ENCODE measurements around the gene PAWR.

Gene PAWR

DNA sequence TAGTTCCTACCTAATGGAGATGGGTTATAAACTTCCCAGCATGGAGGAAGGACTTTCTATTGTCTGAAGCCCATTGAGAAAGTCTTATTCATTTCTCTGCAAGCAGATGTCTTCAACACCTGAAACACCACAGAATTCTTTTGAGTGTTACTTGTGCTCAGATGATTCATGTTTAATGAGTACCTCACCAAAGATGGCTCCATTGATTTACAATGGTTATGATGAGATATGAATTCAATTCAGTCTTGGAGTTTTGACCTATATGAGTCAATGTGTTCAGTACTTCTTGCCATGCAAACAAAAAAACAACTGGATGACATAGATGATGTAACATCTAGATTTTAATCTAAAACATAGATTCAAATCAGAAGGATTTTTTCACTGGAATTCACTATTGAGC, 15.4 kb upstream of the PAWR start:
- no peaks in the 10 kb centered on the region for H3K9me3 ChIP-seq (ENCODE audit: control insufficient read depth in 1 of 2, low read length in 2 of 2)

DNA sequence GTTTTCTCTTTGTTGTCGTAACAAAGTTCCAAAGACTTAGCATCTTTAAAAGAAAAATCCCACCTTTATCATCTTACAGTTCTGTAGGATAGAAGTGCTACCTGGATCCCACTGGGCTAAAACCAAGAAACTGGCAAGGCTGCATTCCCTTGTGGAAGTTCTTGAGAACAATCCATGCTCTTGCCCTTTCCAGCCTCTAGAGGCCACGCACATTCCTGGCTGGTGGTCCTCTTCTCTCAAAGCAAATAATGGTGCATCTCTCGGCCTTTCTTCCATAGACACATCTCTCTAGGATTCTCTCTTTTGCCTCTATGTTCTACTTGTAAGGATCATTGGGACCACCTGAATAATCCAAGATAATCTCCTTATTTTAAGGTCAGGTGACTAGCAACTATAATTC, 8.2 kb upstream of the PAWR start:
- Histone ChIP-seq H3K9ac (ENCODE audit: low read depth in 1 of 2, low read length in 2 of 2) (no peak overlapping the region), H3K4me1 (ENCODE audit: control insufficient read depth in 1 of 2, insufficient read depth in 2 of 2, low read length in 2 of 2) (no peaks in the 10 kb centered on the region), H3K36me3 (ENCODE audit: control insufficient read depth in 1 of 2, insufficient read depth in 2 of 2, low read length in 2 of 2) (no peaks in the 10 kb centered on the region), H3K9me3 (ENCODE audit: control insufficient read depth in 1 of 2, low read length in 2 of 2) (no peaks in the 10 kb centered on the region), H3K27ac (ENCODE audit: low read depth, low read length) (no peak overlapping the region), H3K27me3 (ENCODE audit: control insufficient read depth in 1 of 2, insufficient read depth in 2 of 2, low read length in 2 of 2) (no peaks in the 10 kb centered on the region), H3K4me3 (ENCODE audit: low read depth in 1 of 2, low read length in 2 of 2) (no peak overlapping the region)

More for the DNA sequence above, 15.4 kb upstream of the PAWR start:
- H3K4me3 ChIP-seq (ENCODE audit: low read depth in 1 of 2, low read length in 2 of 2), result no peak overlapping the region
- H3K4me1 ChIP-seq (ENCODE audit: control insufficient read depth in 1 of 2, insufficient read depth in 2 of 2, low read length in 2 of 2), result no peaks in the 10 kb centered on the region
- H3K9ac ChIP-seq (ENCODE audit: low read depth in 1 of 2, low read length in 2 of 2), result no peak overlapping the region
- H3K27ac ChIP-seq (ENCODE audit: low read depth, low read length), result no peak overlapping the region
- H3K27me3 ChIP-seq (ENCODE audit: control insufficient read depth in 1 of 2, insufficient read depth in 2 of 2, low read length in 2 of 2), result no peaks in the 10 kb centered on the region
- no peaks in the 10 kb centered on the region for H3K36me3 ChIP-seq (ENCODE audit: control insufficient read depth in 1 of 2, insufficient read depth in 2 of 2, low read length in 2 of 2)

DNA sequence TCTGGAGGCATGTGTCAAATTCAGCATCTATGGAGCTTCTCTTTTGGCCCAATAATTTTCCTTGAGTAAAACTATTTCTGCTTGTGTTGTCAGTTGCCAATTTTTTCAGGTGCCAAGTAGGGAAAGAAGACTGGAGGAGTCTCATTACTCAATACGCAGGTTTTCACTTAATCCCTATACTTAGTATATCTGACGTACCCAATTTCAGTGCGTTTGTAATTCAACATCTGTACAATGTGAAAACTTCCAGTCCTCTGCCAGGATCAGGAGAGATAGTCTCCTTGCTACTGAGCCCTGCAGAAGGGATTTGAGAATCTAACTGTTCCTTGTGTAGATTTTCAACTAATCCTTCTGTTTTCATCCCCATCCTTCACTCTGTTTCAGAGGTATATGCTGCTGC, 5.7 kb upstream of the PAWR start:
- no peaks in the 10 kb centered on the region for H3K36me3 ChIP-seq (ENCODE audit: control insufficient read depth in 1 of 2, insufficient read depth in 2 of 2, low read length in 2 of 2)
- H3K27ac ChIP-seq (ENCODE audit: low read depth, low read length), result no peak overlapping the region
- peaks cover 0 to 4% of the 10 kb centered on the region in 2 donors for H3K27me3 ChIP-seq (ENCODE audit: control insufficient read depth in 1 of 2, insufficient read depth in 2 of 2, low read length in 2 of 2)
- H3K9me3 ChIP-seq (ENCODE audit: control insufficient read depth in 1 of 2, low read length in 2 of 2), result no peaks in the 10 kb centered on the region
- H3K4me1 ChIP-seq (ENCODE audit: control insufficient read depth in 1 of 2, insufficient read depth in 2 of 2, low read length in 2 of 2), result peaks cover 0 to 7% of the 10 kb centered on the region in 2 donors
- H3K9ac ChIP-seq (ENCODE audit: low read depth in 1 of 2, low read length in 2 of 2), result no peak overlapping the region
- H3K4me3 ChIP-seq (ENCODE audit: low read depth in 1 of 2, low read length in 2 of 2), result no peak overlapping the region

DNA sequence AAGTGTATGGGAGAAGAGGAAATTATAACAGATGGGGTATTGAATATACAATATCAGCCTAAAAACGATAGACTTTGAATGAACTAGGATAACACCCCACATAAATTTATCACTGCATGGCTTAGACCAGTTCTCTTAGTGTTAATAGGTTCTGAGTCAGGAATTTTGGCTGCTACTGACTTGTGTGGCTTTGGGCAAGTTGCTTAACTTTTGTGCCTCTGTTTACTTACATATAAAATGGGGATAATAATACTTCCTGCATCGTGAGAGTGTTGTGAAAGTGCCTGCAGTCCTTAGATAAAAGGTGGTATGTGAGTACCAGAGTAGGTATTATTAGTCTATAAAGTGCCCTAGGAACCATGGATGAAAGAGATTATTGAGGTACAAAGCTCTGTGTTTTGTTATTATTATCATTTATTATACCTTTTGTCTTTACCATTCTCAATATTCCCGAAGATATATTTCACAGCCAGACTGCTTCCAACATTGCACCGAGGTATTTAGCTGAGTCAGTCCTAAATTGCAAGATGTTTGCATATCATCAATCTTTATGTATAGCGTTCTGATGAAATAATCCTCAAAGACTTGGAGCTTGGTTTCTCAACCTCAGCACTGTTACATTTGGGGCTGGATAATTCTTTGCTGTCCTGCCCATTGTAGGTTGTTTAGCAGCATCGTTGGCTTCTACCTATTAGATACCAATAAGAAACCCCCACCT, 2.3 kb upstream of the PAWR start:
- peak overlapping the region; percentile 29 to 65 for H3K4me3 ChIP-seq (ENCODE audit: low read depth in 1 of 2, low read length in 2 of 2)
- H3K4me1 ChIP-seq (ENCODE audit: control insufficient read depth in 1 of 2, insufficient read depth in 2 of 2, low read length in 2 of 2), result peaks cover 0 to 7% of the 10 kb centered on the region in 2 donors
- no peaks in the 10 kb centered on the region for H3K36me3 ChIP-seq (ENCODE audit: control insufficient read depth in 1 of 2, insufficient read depth in 2 of 2, low read length in 2 of 2)
- H3K27me3 ChIP-seq (ENCODE audit: control insufficient read depth in 1 of 2, insufficient read depth in 2 of 2, low read length in 2 of 2), result peaks cover 0 to 7% of the 10 kb centered on the region in 2 donors
- no peak overlapping the region for H3K27ac ChIP-seq (ENCODE audit: low read depth, low read length)
- peak overlapping the region in 1 of 2 donors; percentile 57 for H3K9ac ChIP-seq (ENCODE audit: low read depth in 1 of 2, low read length in 2 of 2)
- no peaks in the 10 kb centered on the region for H3K9me3 ChIP-seq (ENCODE audit: control insufficient read depth in 1 of 2, low read length in 2 of 2)

DNA sequence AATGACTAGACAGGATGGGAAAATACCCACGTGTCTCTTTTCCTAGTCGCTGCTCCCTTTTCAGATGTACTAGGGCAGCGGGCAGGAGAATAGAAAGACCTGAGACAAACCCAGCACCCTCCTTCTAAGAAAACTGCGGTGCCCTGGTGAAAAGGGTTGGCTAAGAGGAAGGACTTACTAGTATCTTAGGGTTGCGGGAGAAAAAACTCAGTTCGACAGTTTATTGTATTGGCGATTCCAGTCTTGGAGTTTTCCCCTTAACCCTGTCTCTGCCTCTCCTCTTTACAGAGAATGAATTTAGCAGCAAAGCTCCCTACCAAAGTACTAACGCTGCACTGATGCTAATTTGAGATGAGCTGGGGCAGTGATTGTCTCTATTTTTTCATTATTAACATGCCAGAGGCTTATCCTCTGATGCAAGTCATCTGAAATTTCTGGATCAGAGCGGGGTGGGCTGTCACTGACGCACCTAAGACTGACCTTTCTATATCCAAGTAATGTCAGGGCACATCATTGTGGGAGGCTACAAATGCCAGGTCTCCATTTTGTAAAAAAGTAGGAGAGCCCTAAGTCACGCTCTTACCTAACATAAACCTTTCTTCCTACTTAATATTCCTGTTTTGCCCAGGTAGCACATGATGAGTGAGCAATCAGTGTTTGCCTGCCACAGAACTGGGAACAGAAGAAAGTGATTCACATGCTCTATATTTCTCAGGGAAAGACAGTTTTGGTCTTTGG, 916 bp upstream of the PAWR start:
- Histone ChIP-seq H3K9ac (ENCODE audit: low read depth in 1 of 2, low read length in 2 of 2) (peak overlapping the region; percentile 57 to 58), H3K9me3 (ENCODE audit: control insufficient read depth in 1 of 2, low read length in 2 of 2) (no peaks in the 10 kb centered on the region), H3K4me3 (ENCODE audit: low read depth in 1 of 2, low read length in 2 of 2) (peak overlapping the region; percentile 65 to 68), H3K4me1 (ENCODE audit: control insufficient read depth in 1 of 2, insufficient read depth in 2 of 2, low read length in 2 of 2) (peaks cover 2 to 9% of the 10 kb centered on the region in 2 donors), H3K36me3 (ENCODE audit: control insufficient read depth in 1 of 2, insufficient read depth in 2 of 2, low read length in 2 of 2) (no peaks in the 10 kb centered on the region), H3K27ac (ENCODE audit: low read depth, low read length) (peak overlapping the region; percentile 49), H3K27me3 (ENCODE audit: control insufficient read depth in 1 of 2, insufficient read depth in 2 of 2, low read length in 2 of 2) (peaks cover 0 to 7% of the 10 kb centered on the region in 2 donors)

DNA sequence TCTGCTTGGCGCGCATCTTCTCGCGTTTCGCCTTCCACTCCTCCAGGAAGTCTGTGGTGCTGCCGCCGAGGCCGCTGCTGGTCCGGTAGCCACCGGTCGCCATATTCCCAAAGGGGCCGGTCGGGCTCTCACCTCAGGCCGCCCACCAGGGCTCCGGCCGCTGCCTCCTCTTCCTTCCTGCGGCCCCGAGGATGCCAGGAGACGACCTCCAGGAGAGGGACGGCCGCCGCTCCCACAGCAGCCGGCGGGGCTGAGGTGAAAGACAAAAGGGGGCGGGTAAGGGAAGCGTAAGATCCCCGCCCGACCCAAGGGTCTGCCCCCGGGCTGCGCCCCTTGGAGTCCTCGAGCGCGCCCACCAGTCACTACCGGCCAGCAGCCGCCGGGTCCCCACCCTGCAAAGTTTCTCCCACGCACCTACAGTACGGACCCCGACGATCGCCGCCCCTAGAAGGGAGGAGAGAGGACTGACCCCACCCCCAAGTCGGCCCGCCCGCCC, 574 bp downstream of the PAWR start:
- Histone ChIP-seq H3K4me3 (ENCODE audit: low read depth in 1 of 2, low read length in 2 of 2) (peak overlapping the region; percentile 68 to 84), H3K27me3 (ENCODE audit: control insufficient read depth in 1 of 2, insufficient read depth in 2 of 2, low read length in 2 of 2) (peaks cover 0 to 7% of the 10 kb centered on the region in 2 donors), H3K4me1 (ENCODE audit: control insufficient read depth in 1 of 2, insufficient read depth in 2 of 2, low read length in 2 of 2) (peaks cover 11 to 22% of the 10 kb centered on the region in 2 donors), H3K27ac (ENCODE audit: low read depth, low read length) (peak overlapping the region; percentile 90), H3K9me3 (ENCODE audit: control insufficient read depth in 1 of 2, low read length in 2 of 2) (no peaks in the 10 kb centered on the region), H3K9ac (ENCODE audit: low read depth in 1 of 2, low read length in 2 of 2) (peak overlapping the region; percentile 69 to 71), H3K36me3 (ENCODE audit: control insufficient read depth in 1 of 2, insufficient read depth in 2 of 2, low read length in 2 of 2) (no peaks in the 10 kb centered on the region)

DNA sequence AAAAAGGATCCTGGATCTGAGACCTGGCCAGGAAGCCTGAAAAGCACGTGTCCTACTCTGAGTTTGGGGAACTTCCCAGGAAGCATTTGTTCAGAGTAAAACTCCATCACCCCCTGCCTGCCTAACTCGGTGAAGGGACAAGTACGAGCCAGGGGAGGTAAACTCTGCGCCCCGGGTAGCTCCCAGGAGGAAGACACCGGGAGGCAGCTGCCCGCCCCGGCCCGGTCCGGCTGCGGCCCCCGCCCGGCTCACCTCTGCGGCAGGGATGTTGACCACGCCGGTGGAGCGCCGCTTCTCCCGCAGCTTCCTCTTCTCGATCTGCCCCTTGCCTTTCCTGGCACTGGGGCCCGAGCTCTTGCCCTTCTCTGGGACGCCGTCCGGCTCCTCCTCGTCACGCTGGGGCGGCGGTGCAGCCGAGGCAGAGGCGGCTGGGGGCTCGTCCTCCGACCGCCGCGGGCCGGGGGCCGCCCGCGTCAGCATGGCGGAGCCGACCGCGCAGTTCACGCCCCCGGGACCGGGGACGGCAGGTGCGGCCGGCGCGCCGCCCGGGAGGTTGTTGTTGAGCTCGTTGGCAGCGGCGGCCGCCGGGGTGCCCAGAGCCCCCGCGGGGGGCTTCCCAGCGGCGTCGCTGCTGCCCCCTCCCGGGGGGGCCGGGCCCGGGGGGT, 1.2 kb downstream of the PAWR start:
- H3K9ac ChIP-seq (ENCODE audit: low read depth in 1 of 2, low read length in 2 of 2), result peak overlapping the region; percentile 69 to 71
- peak overlapping the region; percentile 90 for H3K27ac ChIP-seq (ENCODE audit: low read depth, low read length)
- H3K4me1 ChIP-seq (ENCODE audit: control insufficient read depth in 1 of 2, insufficient read depth in 2 of 2, low read length in 2 of 2), result peaks cover 11 to 26% of the 10 kb centered on the region in 2 donors
- H3K36me3 ChIP-seq (ENCODE audit: control insufficient read depth in 1 of 2, insufficient read depth in 2 of 2, low read length in 2 of 2), result no peaks in the 10 kb centered on the region
- H3K4me3 ChIP-seq (ENCODE audit: low read depth in 1 of 2, low read length in 2 of 2), result peak overlapping the region; percentile 68 to 84
- H3K9me3 ChIP-seq (ENCODE audit: control insufficient read depth in 1 of 2, low read length in 2 of 2), result no peaks in the 10 kb centered on the region
- H3K27me3 ChIP-seq (ENCODE audit: control insufficient read depth in 1 of 2, insufficient read depth in 2 of 2, low read length in 2 of 2), result peaks cover 0 to 7% of the 10 kb centered on the region in 2 donors

DNA sequence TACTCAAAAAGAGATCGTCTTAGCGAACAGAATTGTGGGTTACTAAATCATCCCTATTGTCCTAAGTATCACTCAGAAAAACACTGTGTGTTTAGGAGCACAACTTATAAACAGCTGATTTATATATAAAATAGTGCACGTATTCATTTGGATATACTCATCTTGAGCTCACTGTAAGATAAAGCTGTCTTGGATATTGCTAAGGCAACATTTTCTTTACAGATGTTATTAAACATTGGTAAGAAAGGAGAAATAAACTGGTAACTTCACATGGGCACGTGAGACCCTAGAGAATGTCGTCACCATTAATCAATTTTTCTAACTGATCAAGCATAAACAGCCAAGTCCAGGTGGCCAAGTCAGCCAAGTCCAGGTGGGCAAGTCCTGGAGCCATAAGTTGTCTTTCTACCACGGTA, 1.7 kb downstream of the PAWR start:
- Histone ChIP-seq H3K27ac (ENCODE audit: low read depth, low read length) (peak overlapping the region; percentile 90), H3K9ac (ENCODE audit: low read depth in 1 of 2, low read length in 2 of 2) (peak overlapping the region; percentile 69 to 71), H3K9me3 (ENCODE audit: control insufficient read depth in 1 of 2, low read length in 2 of 2) (no peaks in the 10 kb centered on the region), H3K4me3 (ENCODE audit: low read depth in 1 of 2, low read length in 2 of 2) (peak overlapping the region; percentile 68 to 84), H3K4me1 (ENCODE audit: control insufficient read depth in 1 of 2, insufficient read depth in 2 of 2, low read length in 2 of 2) (peaks cover 11 to 26% of the 10 kb centered on the region in 2 donors), H3K36me3 (ENCODE audit: control insufficient read depth in 1 of 2, insufficient read depth in 2 of 2, low read length in 2 of 2) (no peaks in the 10 kb centered on the region), H3K27me3 (ENCODE audit: control insufficient read depth in 1 of 2, insufficient read depth in 2 of 2, low read length in 2 of 2) (peaks cover 0 to 7% of the 10 kb centered on the region in 2 donors)

DNA sequence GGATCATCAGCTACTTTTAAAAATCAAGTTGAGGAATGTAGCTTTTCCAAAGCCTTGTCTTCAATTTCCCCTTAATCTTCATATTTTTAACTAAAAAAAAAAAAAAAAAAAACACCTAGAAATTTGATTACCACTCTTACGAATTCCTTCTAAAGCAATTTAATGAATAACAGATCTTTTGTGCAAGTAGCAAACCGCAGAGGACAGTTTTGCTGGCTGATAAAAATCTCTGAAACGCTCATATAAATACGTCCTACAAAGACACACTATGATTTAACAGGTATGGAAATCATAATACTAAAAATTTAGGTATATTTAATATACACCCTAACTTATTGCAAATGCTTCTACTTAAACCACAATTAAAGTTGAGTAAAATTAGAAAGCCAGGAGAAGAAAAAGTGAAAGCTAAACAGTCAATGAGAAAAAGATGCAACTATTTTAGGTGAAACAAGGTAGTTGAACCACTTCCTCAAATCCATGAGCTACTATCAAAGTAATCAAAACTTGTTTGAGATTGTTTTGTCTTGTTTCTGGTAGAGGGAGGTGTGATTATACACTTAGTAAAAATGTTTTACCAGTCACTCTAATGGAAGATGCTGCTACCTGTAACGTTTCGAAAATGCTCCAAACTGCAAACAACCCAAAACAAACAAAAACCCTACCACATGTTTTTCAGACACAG, 2.2 kb downstream of the PAWR start:
- Histone ChIP-seq H3K9ac (ENCODE audit: low read depth in 1 of 2, low read length in 2 of 2) (peak overlapping the region; percentile 69 to 71), H3K9me3 (ENCODE audit: control insufficient read depth in 1 of 2, low read length in 2 of 2) (no peaks in the 10 kb centered on the region), H3K4me1 (ENCODE audit: control insufficient read depth in 1 of 2, insufficient read depth in 2 of 2, low read length in 2 of 2) (peaks cover 11 to 27% of the 10 kb centered on the region in 2 donors), H3K36me3 (ENCODE audit: control insufficient read depth in 1 of 2, insufficient read depth in 2 of 2, low read length in 2 of 2) (no peaks in the 10 kb centered on the region), H3K4me3 (ENCODE audit: low read depth in 1 of 2, low read length in 2 of 2) (peak overlapping the region; percentile 68 to 84), H3K27ac (ENCODE audit: low read depth, low read length) (no peak overlapping the region), H3K27me3 (ENCODE audit: control insufficient read depth in 1 of 2, insufficient read depth in 2 of 2, low read length in 2 of 2) (peaks cover 0 to 7% of the 10 kb centered on the region in 2 donors)
